Peyer's patch (tissue), 4 donors: Measurements from ENCODE around the gene CEMP1.
"Not testable (repeated sequence)": the region's sequence is repeated elsewhere in the genome, so short reads cannot be mapped to it uniquely, and the experiment has no call there.

Source experiments
- POLR2A ChIP-seq, 2 donors: fragments of 450-650 bp; IDR thresholded peaks; one replicate each; pipeline ENCODE4 v1.5.1; 2017; ENCODE audit warnings: antibody characterized with exemption in 2 of 2, mild to moderate bottlenecking in 2 of 2, moderate library complexity in 2 of 2
- TF ChIP-seq, protein P1 (sequence below), 6 experiments: fragments of 450-650 bp in 4 of 6; fragments of 200-600 bp in 2 of 6; sonication (generic) in 1 of 6; IDR thresholded peaks; one replicate each; pipeline ENCODE4 v1.5.1; 2017 to 2019; ENCODE audit warnings: antibody characterized with exemption in 6 of 6, mild to moderate bottlenecking in 3 of 6, moderate library complexity in 1 of 6

DNA sequence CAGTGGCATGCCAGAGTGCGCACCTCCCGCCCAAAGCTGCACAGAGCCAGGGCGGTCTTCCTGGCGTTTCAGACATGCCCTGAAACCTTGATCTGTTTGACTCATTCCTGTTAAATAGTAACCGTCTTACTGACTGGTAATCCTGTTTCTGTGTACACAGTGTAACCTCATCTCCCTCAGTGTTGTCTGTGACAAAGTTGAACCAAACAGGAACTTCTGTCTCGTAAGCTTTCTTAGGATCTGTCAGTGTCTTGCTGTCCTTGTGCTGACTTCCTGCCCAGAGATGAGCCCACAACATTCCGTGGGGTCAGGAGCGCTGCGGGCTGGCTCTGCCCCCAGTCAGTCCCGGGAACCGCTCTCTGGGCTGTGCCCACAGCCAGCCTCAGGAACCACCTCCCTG lies 37.4 kb upstream of the CEMP1 start:
- TF ChIP-seq, protein P1, sequence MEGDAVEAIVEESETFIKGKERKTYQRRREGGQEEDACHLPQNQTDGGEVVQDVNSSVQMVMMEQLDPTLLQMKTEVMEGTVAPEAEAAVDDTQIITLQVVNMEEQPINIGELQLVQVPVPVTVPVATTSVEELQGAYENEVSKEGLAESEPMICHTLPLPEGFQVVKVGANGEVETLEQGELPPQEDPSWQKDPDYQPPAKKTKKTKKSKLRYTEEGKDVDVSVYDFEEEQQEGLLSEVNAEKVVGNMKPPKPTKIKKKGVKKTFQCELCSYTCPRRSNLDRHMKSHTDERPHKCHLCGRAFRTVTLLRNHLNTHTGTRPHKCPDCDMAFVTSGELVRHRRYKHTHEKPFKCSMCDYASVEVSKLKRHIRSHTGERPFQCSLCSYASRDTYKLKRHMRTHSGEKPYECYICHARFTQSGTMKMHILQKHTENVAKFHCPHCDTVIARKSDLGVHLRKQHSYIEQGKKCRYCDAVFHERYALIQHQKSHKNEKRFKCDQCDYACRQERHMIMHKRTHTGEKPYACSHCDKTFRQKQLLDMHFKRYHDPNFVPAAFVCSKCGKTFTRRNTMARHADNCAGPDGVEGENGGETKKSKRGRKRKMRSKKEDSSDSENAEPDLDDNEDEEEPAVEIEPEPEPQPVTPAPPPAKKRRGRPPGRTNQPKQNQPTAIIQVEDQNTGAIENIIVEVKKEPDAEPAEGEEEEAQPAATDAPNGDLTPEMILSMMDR (IDR thresholded peaks at IDR 0.05), result not testable (repeated sequence)
- not testable (repeated sequence) for TF ChIP-seq POLR2A (IDR thresholded peaks at IDR 0.05)
